Measurements from ENCODE around the gene FAM72B. TPM values are rescaled to one million over a fixed set of nuclear protein-coding genes. Genes with fewer than 3 reads are reported as not detected.

Gene FAM72B
- total RNA-seq: 0.12 and 1.8 TPM in 2 replicates

DNA sequence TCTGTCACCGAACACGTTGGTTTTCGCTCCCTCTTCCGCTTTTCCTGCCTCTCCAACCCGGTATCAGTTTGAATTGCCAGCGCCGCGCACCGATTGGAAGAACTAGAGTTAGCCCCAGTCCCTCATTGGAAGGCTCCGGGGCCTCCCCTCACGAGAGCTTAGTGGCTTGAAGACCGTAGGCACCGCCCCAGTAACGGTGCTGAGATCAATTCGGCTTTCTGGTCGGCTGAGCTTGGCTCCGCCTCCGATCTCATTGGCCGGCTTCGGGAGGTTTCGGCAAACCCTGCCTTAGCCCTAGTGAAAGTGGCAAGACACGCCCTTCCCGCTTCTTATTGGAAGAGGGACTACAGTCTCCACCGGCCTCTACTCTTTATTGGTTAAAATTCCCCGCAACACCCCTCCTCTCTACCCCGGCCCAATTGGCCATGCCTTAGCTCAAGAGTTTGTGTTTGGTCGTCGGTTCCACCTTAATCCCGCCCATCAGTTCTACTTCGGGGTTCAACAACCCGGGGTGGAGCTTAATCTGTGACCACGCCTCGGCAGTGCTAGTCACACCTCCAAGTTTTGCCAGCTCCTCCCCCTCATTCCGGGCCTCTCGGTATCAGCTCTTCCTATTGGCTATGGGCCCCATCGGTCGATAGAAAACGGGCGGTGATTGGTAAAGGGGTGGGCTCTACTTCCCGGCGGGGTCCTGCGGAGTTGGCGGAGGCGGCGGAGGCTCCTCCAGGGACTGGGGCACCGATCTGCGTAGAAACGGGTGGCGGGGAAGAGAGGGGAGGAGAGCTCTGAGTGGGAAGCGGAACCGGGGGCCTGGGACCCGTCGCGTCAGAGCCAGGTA lies at the start of gene FAM72B, which contains the start of gene SRGAP2C:
Gene FAM72B, minus strand, starts transcription at position 51 of the 838 bp plus-strand sequence. CDS start 851 bp downstream, outside the sequence.
Gene SRGAP2C, plus strand, starts transcription at position 686 of the 838 bp plus-strand sequence. CDS start 2,472 bp downstream, outside the sequence.

Other genes with a start within 250 kb of the FAM72B start
- 28.6 and 29.6 TPM in 2 replicates for gene SRGAP2C, start 635 bp upstream of the FAM72B start, total RNA-seq

Measured in hair follicle dermal papilla cell (primary cell).